GM19463 (cell line): ENCODE measurements around the gene MAPT.
"Not testable (repeated sequence)": the region's sequence is repeated elsewhere in the genome, so short reads cannot be mapped to it uniquely, and the experiment has no call there.

ENCODE experiments used
- ATAC-seq: cut with Tn5 transposase; IDR thresholded peaks from one replicate; pipeline ENCODE4 v1.9.1; 2021; ENCODE audit warnings: mild to moderate bottlenecking, moderate library complexity; ENCODE audit not compliant: unreplicated experiment

Gene MAPT

GRCh38 chr17:45923511-45924268 lies 29.3 kb downstream of the MAPT start:
- ATAC-seq, result no peak

DNA sequence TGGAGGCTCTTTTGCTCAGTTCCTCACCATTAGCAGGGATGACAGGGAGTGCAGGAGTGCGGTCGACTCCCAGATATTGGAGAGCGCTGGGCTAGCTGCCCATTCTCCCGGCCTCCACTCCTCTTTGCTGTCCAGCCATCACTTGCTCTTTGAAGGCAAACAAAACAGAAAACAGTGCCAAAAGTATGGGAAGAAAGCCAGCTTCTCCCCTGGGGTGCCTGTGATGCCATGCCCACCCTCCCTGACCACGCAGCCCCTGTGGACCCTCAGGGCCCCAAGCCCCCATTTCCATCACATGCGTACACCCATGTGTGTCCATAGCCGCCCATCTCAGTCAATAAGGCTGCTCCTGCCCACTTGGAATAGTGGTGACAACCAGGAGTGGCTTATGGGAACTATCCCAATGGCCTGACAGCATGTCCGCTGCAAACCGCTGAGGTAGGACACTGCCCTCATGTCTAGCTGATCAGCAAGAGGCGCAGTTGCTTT lies 30.0 kb downstream of the MAPT start:
- no peak for ATAC-seq

DNA sequence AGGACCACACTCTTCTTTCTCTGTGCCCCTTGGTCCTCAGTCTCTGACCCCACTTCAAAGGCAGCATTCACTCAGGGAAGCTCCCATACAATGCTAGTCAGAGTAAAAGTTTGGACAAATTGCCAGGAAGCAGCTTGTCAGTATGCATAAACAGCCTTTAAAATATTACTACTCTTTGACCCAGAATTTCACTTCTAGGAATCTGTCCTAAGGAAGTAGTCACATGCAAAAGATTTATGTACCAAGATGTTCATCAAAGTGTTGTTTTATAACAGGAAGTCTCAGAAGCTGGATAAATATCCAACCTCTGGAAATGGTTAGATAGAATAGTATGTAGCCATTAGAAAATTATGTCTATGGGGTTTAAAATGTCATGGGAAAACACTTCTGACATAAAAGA lies 31.0 kb downstream of the MAPT start:
- ATAC-seq, result no peak

DNA sequence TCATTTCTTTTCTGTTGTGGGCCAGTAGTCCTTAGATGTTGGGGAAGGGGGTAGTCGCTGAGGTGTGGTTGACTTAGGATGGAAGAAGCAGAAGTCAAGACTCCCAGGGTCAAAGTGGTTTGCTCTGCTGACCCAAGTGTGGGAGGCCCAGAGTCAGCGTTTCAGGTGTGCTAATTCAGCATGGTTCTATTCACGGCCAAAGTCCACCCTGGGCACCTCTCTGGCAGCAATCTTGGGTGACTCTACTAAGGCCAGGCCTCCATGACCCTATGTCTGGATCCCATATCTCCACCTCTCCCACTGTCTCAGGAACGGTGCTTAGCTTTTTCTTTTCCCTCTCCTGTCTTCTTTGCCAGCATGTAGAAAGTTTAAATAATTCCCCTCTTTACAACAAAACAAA lies 32.9 kb downstream of the MAPT start:
- ATAC-seq, result no peak

GRCh38 chr17:45929344-45929743 lies 35.0 kb downstream of the MAPT start:
- no peak for ATAC-seq

DNA sequence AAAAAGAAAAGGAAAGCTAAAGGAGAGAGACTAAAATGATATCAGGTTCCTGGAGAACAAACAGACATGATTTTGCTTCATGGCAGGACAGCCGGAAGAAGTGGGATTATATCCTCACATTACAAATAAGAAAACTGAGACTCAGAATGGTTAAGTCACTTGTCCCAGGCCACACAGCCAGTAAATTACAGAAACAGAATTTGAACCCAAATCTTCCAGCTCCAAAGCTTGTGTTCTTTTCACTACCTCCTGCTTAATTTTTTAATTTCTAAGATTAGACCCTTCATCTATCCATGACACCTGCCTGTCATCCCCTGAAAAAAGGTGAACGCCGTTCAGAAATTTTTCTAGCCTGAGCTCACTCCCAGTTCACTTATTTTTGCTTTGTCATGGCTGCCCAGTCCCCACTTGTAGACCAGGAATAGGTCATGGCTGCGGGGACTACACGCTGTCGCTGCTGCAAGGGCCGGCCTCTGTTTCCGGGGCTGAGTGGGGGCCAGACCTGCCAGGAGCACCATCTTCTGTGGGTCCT lies 36.1 kb downstream of the MAPT start:
- ATAC-seq, result no peak

DNA sequence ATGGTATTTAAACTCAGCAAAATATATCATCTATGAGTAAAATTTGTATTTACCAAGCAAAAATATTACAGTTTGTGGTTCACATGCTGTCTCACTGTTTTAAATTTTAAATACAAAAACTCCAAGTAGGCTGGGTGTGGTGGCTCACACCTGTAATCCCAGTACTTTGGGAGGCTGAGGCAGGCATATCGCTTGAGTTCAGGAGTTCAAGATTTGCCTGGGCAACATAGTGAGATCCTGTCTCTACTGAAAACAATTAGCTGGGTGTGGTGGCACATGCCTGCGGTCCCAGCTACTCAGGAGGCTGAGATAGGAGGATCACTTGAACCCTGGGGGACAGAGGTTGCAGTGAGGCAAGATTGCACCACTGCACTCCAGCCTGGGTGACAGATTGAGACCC lies 37.3 kb downstream of the MAPT start:
- ATAC-seq, result no peak

DNA sequence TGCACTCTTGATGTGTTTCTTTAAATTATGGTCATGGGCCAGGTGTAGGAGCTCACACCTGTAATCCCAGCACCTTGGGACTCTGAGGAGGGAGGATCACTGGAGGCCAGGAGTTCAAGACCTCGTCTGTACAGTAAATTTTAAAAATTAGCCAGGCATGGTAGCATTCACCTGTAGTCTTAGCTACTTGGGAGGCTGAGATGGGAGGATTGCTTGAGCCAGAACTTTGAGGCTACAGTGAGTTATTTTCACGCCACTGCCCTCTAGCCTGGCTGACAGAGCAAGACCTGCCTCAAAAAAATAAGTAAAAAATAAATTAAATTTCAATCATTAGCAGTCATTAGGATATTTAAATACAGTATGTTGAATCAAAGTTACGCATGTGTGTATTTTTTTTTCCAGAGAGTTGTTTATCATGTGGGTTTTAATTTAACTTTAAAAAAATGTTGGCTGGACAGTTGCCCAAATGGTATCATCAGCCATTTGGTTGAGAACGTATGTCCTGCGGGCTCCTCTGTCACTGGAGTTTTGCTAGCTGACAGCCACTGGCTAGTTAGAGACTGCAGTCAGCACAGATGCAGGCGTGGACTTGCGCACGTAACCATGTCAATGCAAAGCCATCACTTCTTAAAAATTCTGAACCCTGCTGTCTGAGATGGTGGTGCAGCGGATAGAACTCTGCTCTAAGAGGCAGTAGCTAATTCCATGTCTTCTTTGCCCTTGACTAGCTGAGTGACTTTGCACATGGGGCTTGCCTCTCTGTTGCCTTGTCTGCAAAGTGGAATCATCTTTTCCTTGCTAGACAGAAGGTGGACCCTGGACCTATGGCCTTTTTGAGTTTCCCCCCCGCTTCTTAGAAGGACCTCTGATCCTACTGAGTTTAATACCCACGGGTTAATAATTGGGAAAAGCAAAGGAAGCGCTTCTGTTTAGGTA lies 40.0 kb downstream of the MAPT start:
- ATAC-seq, result no peak

DNA sequence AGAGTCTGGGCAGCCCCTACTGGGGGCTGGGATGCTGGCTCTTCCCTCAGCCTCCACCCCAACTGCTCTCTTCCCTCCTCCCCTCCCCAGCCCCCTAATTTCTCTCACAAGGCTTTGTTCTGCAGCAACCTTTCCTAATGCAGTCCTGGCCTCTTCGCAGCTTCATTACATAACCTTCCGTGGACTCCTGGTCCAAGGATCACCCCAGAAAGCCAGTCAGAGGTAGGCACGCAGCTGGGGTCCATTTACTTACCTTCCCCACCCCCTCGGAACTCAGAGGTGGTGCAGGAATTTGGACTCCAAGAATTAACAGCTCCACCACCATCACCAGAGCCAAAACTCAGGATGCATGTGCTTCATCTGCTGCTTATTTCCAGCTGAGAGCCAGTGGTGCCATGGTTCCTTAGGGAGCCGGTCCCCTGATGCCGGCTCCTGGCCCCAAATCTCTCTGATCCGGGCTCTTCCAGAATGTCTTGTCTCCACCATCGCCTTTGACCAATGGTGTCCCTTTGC lies 40.9 kb downstream of the MAPT start:
- ATAC-seq, result no peak

GRCh38 chr17:45935710-45936509 lies 41.6 kb downstream of the MAPT start:
- no peak for ATAC-seq

- ATAC-seq, result no peak
Measured at GRCh38 chr17:45936610-45937009, 42.3 kb downstream of the MAPT start.

DNA sequence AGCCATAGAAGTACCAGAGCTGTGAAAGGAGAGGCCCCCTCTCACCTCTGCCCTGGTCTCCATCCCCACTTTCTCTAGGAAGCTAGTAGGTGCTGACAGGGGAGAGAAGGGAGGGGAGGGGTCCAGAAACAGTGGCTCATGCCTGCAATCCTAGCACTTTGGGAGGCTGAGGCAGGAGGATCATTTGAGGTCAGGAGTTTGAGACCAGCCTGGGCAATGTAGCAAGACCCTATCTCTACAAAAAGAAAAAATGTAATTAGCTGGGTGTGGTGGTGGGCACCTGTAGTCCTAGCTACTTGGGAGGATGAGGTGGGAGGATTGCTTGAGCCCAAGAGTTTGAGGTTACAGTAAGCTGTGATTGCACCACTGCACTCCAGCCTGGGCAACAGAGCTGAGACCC lies 42.8 kb downstream of the MAPT start:
- ATAC-seq, result not testable (repeated sequence)

DNA sequence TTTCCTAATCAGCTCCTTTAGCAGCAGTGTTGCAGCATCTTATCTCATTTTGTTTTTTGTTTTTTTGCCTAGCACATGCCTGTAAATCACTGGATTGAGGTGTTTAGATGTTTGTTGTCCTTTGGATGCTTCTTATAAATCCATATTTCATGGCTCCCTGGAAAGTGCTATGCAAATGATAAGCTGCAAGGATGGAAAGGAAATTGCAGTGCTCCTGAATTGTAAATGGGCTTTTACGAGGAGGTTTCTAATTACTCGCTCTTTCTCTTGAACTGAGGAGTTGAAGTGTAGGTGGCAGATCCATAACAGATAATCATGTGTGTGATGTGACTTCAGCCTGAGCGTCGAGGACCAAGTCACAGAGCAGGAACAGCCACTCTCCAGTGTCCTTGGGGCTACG lies 45.0 kb downstream of the MAPT start:
- no peak for ATAC-seq

- no peak for ATAC-seq
Measured at GRCh38 chr17:45940293-45940692, 45.9 kb downstream of the MAPT start.

DNA sequence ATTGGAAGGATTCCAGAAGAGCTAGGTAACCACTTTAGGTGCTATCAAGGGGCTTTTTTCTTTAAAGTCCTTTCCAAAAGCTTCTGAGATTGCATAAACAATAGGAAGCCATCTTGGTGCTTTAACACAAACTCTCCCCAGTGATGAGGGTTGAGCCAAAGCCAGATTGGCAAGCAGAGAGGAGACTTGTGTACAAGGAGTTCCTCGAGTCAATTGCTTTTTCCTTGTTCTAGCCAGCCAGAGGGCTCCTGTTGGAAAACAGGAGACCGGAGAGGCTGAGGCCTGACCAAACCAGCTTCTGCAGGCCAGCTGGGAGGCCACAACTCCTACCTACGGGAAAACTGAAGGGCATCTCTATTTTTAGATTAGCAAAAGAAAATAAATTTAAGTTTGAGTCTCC lies 46.5 kb downstream of the MAPT start:
- no peak for ATAC-seq

- ATAC-seq, result no peak
Measured at GRCh38 chr17:45941395-45941794, 47.0 kb downstream of the MAPT start.

GRCh38 chr17:45942284-45942683 lies 47.9 kb downstream of the MAPT start:
- no peak for ATAC-seq

- ATAC-seq, result no peak
Measured at GRCh38 chr17:45946841-45947256, 52.5 kb downstream of the MAPT start.

- no peak for ATAC-seq
Measured at GRCh38 chr17:45948498-45948880, 54.1 kb downstream of the MAPT start.

DNA sequence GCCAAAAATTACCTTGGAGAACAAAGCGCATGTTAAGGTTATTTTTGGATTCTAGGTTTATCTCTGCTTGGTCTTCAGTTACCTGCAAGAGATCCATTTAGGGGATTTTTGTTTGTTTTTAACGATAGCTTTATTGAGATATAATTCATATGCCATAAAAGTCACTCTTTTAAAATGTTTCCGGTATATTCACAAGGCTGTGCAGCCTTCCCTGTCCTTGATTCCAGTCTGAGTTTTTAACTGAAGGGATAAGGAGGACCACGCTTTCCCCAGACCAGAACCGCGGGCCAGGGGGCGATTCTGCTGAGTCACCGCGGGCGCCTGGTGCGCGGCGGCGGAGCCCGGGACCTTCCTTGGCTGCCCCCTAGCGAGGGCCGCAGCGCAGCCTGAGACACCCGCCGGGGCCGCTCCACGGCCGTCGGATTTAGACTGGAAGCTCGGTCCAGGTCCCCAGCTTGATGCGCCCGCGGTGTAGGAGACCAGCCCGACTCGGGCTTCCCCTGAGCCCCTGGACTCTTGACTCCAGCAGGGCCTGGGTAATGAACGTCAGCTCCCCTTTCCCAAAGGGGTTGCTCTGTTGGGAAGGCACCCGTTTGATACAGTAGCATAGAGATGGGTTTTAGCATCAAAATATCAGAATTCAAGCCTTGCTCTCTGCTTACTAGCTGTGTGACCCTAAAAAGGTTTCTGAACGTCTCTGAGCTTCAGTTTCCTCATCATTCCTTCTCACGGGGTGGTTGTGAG lies 54.7 kb downstream of the MAPT start:
- ATAC-seq, result no peak
